GM23338 (cell line): ENCODE results near the gene LARGE1. TPM values are rescaled to one million over a fixed set of nuclear protein-coding genes. Genes with fewer than 3 reads are reported as not detected.

Experiments
- ATAC-seq: fragments of 200-7000 bp; cut with Tn5 transposase; 3 replicates; pipeline ENCODE4 v1.9.1; 2020
- DNase-seq: peaks from one replicate; pipeline ENCODE4 v3.0.0-alpha.2; 2015; ENCODE audit warnings: low spot score
- H2AFZ ChIP-seq: fragments of 200-600 bp; sonication (generic); 2 replicates; pipeline ENCODE4 v1.8.0; 2016; ENCODE audit warnings: antibody characterized with exemption, mild to moderate bottlenecking, moderate library complexity
- H3F3A ChIP-seq: fragments of 200-600 bp; sonication (generic); replicated peaks from 2 replicates; pipeline ENCODE4 v1.8.0; 2017; ENCODE audit warnings: antibody characterized with exemption, mixed run types, low read depth
- H3K27ac ChIP-seq: fragments of 200-600 bp; sonication (generic); 2 replicates; pipeline ENCODE4 v1.6.1; 2016; ENCODE audit warnings: low read depth
- H3K27me3 ChIP-seq: fragments of 200-600 bp; sonication (generic); 2 replicates; pipeline ENCODE4 v1.8.0; 2016; ENCODE audit warnings: mild to moderate bottlenecking, mixed run types, moderate library complexity; ENCODE audit not compliant: insufficient read depth
- H3K36me3 ChIP-seq: fragments of 200-600 bp; sonication (generic); 2 replicates; pipeline ENCODE4 v1.8.0; 2016; ENCODE audit warnings: mild to moderate bottlenecking; ENCODE audit not compliant: insufficient read depth
- H3K4me1 ChIP-seq: fragments of 200-600 bp; sonication (generic); 2 replicates; pipeline ENCODE4 v1.8.0; 2016; ENCODE audit warnings: mild to moderate bottlenecking, moderate library complexity; ENCODE audit not compliant: insufficient read depth
- H3K4me2 ChIP-seq: fragments of 200-600 bp; sonication (generic); 2 replicates; pipeline ENCODE4 v1.7.1; 2017; ENCODE audit warnings: mixed run types
- H3K4me3 ChIP-seq: fragments of 200-600 bp; sonication (generic); 2 replicates; pipeline ENCODE4 v1.6.1; 2016; ENCODE audit warnings: mixed run types
- H3K79me2 ChIP-seq: fragments of 200-600 bp; sonication (generic); replicated peaks from 2 replicates; pipeline ENCODE4 v1.8.0; 2017; ENCODE audit warnings: mild to moderate bottlenecking; ENCODE audit not compliant: insufficient read depth
- H3K9me2 ChIP-seq: fragments of 200-600 bp; sonication (generic); 2 replicates; pipeline ENCODE4 v1.8.0; 2017; ENCODE audit not compliant: insufficient read depth
- H4K20me1 ChIP-seq: fragments of 200-600 bp; sonication (generic); replicated peaks from 2 replicates; pipeline ENCODE4 v1.8.0; 2017; ENCODE audit warnings: mild to moderate bottlenecking; ENCODE audit not compliant: insufficient read depth
- H3K27ac Mint-ChIP-seq: 2 replicates; pipeline ENCODE4 v1.8.0; 2020; ENCODE audit warnings: inconsistent platforms, mild to moderate bottlenecking, moderate library complexity, mixed read lengths
- H3K27me3 Mint-ChIP-seq: 3 replicates; pipeline ENCODE4 v1.8.0; 2022; ENCODE audit warnings: low read depth, mild to moderate bottlenecking, moderate library complexity, mixed read lengths, inconsistent platforms; ENCODE audit not compliant: insufficient read depth, poor library complexity
- H3K36me3 Mint-ChIP-seq: 3 replicates; pipeline ENCODE4 v1.8.0; 2021; ENCODE audit warnings: low read depth, mild to moderate bottlenecking, inconsistent platforms, moderate library complexity, mixed read lengths
- H3K4me1 Mint-ChIP-seq: 3 replicates; pipeline ENCODE4 v1.8.0; 2020; ENCODE audit warnings: mild to moderate bottlenecking, inconsistent platforms, mixed read lengths
- H3K4me3 Mint-ChIP-seq: 3 replicates; pipeline ENCODE4 v1.8.0; 2021; ENCODE audit warnings: moderate library complexity, mild to moderate bottlenecking, inconsistent platforms, mixed read lengths
- H3K9me3 Mint-ChIP-seq: 3 replicates; pipeline ENCODE4 v1.8.0; 2020; ENCODE audit warnings: moderate library complexity, mild to moderate bottlenecking, inconsistent platforms, mixed read lengths
- CREB1 ChIP-seq: fragments of 250-450 bp; sonication (Bioruptor Pico); IDR thresholded peaks from 2 replicates; pipeline ENCODE4 v1.5.0; 2020; ENCODE audit warnings: low read depth, mild to moderate bottlenecking, moderate library complexity
- CTCF ChIP-seq, 2 experiments: fragments of 200-600 bp in 1 of 2; sonication (generic) in 1 of 2; conservative IDR thresholded peaks; 2 replicates each; pipeline versions ENCODE4 v1.5.1 to v1.6.1; 2016 to 2017; ENCODE audit warnings: antibody characterized with exemption in 2 of 2, low read depth in 2 of 2, mild to moderate bottlenecking in 2 of 2, moderate library complexity in 1 of 2
- ETS1 ChIP-seq: IDR thresholded peaks from 2 replicates; pipeline ENCODE4 v1.6.1; 2016; ENCODE audit warnings: antibody characterized with exemption
- EZH2 ChIP-seq: fragments of 200-600 bp; sonication (generic); IDR thresholded peaks from one replicate; pipeline ENCODE4 v1.8.0; 2017; ENCODE audit warnings: antibody characterized with exemption, mild to moderate bottlenecking, low read depth; ENCODE audit not compliant: unreplicated experiment
- EZH2phosphoT487 ChIP-seq: fragments of 200-600 bp; sonication (generic); IDR thresholded peaks from one replicate; pipeline ENCODE4 v1.8.1; 2018; ENCODE audit warnings: antibody characterized with exemption; ENCODE audit not compliant: unreplicated experiment
- JUNB ChIP-seq: IDR thresholded peaks from one replicate; pipeline ENCODE4 v1.6.1; 2016; ENCODE audit warnings: antibody characterized with exemption; ENCODE audit not compliant: unreplicated experiment
- POLR2AphosphoS5 ChIP-seq: IDR thresholded peaks from 2 replicates; pipeline ENCODE4 v1.6.1; 2016; ENCODE audit warnings: antibody characterized with exemption, low read depth
- REST ChIP-seq: IDR thresholded peaks from one replicate; pipeline ENCODE4 v1.6.1; 2018; ENCODE audit warnings: antibody characterized with exemption; ENCODE audit not compliant: unreplicated experiment
- STAT1 ChIP-seq: IDR thresholded peaks from one replicate; pipeline ENCODE4 v1.6.1; 2016; ENCODE audit warnings: antibody characterized with exemption; ENCODE audit not compliant: unreplicated experiment
- ZNF114 ChIP-seq: fragments of 250-450 bp; sonication (Bioruptor Pico); IDR thresholded peaks from 2 replicates; pipeline ENCODE4 v1.5.0; 2020; ENCODE audit warnings: mild to moderate bottlenecking, moderate library complexity
- ZNF331 ChIP-seq: fragments of 250-450 bp; sonication (Bioruptor Pico); IDR thresholded peaks from 2 replicates; pipeline ENCODE4 v1.5.0; 2020; ENCODE audit warnings: low read depth, mild to moderate bottlenecking, moderate library complexity
- ZNF462 ChIP-seq: fragments of 250-450 bp; sonication (Bioruptor Pico); IDR thresholded peaks from 2 replicates; pipeline ENCODE4 v1.5.0; 2020; ENCODE audit warnings: mild to moderate bottlenecking, moderate library complexity
- polyA plus RNA-seq: library from polyadenylated mRNA; unstranded; fragments of >200 nt; fragmentation: Nextera tagmentation; extraction: Ambion mirVana; gene quantifications from 2 replicates; pipeline ENCODE4 v1.2.1, GENCODE V29; 2016
- total RNA-seq: library from RNA; depleted of rRNA; stranded (reverse); fragments of >200 nt; shearing (Covaris generic); gene quantifications from 2 replicates; pipeline ENCODE4 v1.2.3, GENCODE V29; 2014

LARGE1 gene
- total and polyA plus RNA-seq, 2 experiments from 2014 or later: 12.8 to 75.6 TPM

- no peaks in the 10 kb centered on the region for H3F3A ChIP-seq
- no peaks in the 10 kb centered on the region for H3K27me3 ChIP-seq
- H3K4me1 Mint-ChIP-seq: peaks cover 31% of the 10 kb centered on the region
- peaks cover 12% of the 10 kb centered on the region for H3K27me3 Mint-ChIP-seq
- peaks cover 16% of the 10 kb centered on the region for H3K79me2 ChIP-seq
- ATAC-seq (no peak), DNase-seq (no peak)
- H3K9me3 Mint-ChIP-seq: no peaks in the 10 kb centered on the region
- no peaks in the 10 kb centered on the region for H3K9me2 ChIP-seq
- peaks cover 13% of the 10 kb centered on the region; the same call in 1 of the 2 replicates for H3K4me1 ChIP-seq
- H3K36me3 ChIP-seq: no peaks in the 10 kb centered on the region
- no peak overlapping the region for H3K27ac Mint-ChIP-seq
- no peak overlapping the region for H2AFZ ChIP-seq
- H3K4me3 Mint-ChIP-seq: no peak overlapping the region
- H4K20me1 ChIP-seq: peaks cover 20% of the 10 kb centered on the region
- no peak overlapping the region for H3K4me2 ChIP-seq
- H3K27ac ChIP-seq: no peak overlapping the region
- no peak for TF ChIP-seq POLR2AphosphoS5
- TF ChIP-seq CTCF (conservative IDR thresholded peaks at IDR 0.05; ENCODE audit: low read depth in 2 of 2): no peak
- no peak for TF ChIP-seq ETS1
- no peak for TF ChIP-seq STAT1
- TF ChIP-seq CREB1: no peak
- TF ChIP-seq ZNF462: no peak
- TF ChIP-seq ZNF114: no peak
- no peak for TF ChIP-seq EZH2phosphoT487
- TF ChIP-seq ZNF331 (CRISPR knock-in tag): no peak
- TF ChIP-seq JUNB: no peak
- TF ChIP-seq REST: no peak
- TF ChIP-seq EZH2: no peak
- no peak overlapping the region for H3K4me3 ChIP-seq
- no peaks in the 10 kb centered on the region for H3K36me3 Mint-ChIP-seq
Observed at GRCh38 chr22:33575041-33575440, 345.2 kb downstream of the LARGE1 start.
